ENCODE results near the gene HEXA. TPM values are rescaled to one million over a fixed set of nuclear protein-coding genes. Genes with fewer than 3 reads are reported as not detected.

Gene HEXA
- total RNA-seq, 4 donors from 2014 or later: 64.5 to 112 (median 84.9) TPM

- no peak for DNase-seq (ENCODE audit: low spot score in 2 of 2)
- Histone ChIP-seq H3K27me3 (no peaks in the 10 kb centered on the region), H3K9me3 (no peaks in the 10 kb centered on the region), H3K4me1 (peaks cover 0 to 6% (median 2%) of the 10 kb centered on the region in 4 donors), H3K4me3 (no peak overlapping the region), H3K36me3 (peaks cover 3 to 87% (median 8%) of the 10 kb centered on the region in 3 donors), H3K27ac (no peak overlapping the region)
- TF ChIP-seq POLR2A (IDR thresholded peaks at IDR 0.05) (no peak), EP300 (IDR thresholded peaks at IDR 0.05) (no peak), CTCF (IDR thresholded peaks at IDR 0.05) (no peak)
- 85 to 86% methylated on average over 2 of the region's 2 CpGs for WGBS, 2 donors
These were observed 22.5 kb downstream of the HEXA start for GRCh38 chr15:72353266-72353665.

GRCh38 chr15:72345806-72346205 is 30.0 kb downstream of the HEXA start:
- Histone ChIP-seq H3K36me3 (peaks cover 3 to 98% (median 14%) of the 10 kb centered on the region in 3 donors), H3K9me3 (no peaks in the 10 kb centered on the region), H3K27ac (no peak overlapping the region), H3K27me3 (no peaks in the 10 kb centered on the region), H3K4me3 (no peak overlapping the region), H3K4me1 (no peaks in the 10 kb centered on the region)
- 85 to 92% methylated on average over 3 of the region's 3 CpGs for WGBS, 2 donors
- no peak for TF ChIP-seq CTCF (IDR thresholded peaks at IDR 0.05)
- TF ChIP-seq EP300 (IDR thresholded peaks at IDR 0.05): no peak
- no peak for TF ChIP-seq POLR2A (IDR thresholded peaks at IDR 0.05)
- no peak for DNase-seq (ENCODE audit: low spot score in 2 of 2)

- no peak overlapping the region for H3K4me3 ChIP-seq
- no peaks in the 10 kb centered on the region for H3K27me3 ChIP-seq
- TF ChIP-seq CTCF (IDR thresholded peaks at IDR 0.05): no peak
- TF ChIP-seq EP300 (IDR thresholded peaks at IDR 0.05): no peak
- TF ChIP-seq POLR2A (IDR thresholded peaks at IDR 0.05): no peak
- peaks cover 3 to 92% (median 11%) of the 10 kb centered on the region in 3 donors for H3K36me3 ChIP-seq
- H3K4me1 ChIP-seq: no peaks in the 10 kb centered on the region
- 77 to 82% methylated on average over 7 of the region's 7 CpGs for WGBS, 2 donors
- H3K9me3 ChIP-seq: no peaks in the 10 kb centered on the region
- no peak for DNase-seq (ENCODE audit: low spot score in 2 of 2)
- H3K27ac ChIP-seq: no peak overlapping the region
These were observed 30.5 kb downstream of the HEXA start for GRCh38 chr15:72345280-72345679.

- no peaks in the 10 kb centered on the region for H3K9me3 ChIP-seq
These were observed 31.2 kb downstream of the HEXA start for GRCh38 chr15:72344602-72345001.

GRCh38 chr15:72342385-72342784 is 33.4 kb downstream of the HEXA start:
- TF ChIP-seq POLR2A (IDR thresholded peaks at IDR 0.05) (no peak), CTCF (IDR thresholded peaks at IDR 0.05) (peak in 2 of 5 experiments; percentile 24 to 26)
- no peaks in the 10 kb centered on the region for H3K9me3 ChIP-seq
- peaks cover 0 to 63% (median 6%) of the 10 kb centered on the region in 3 donors for H3K36me3 ChIP-seq
- H3K27me3 ChIP-seq: no peaks in the 10 kb centered on the region
- no peak for DNase-seq (ENCODE audit: low spot score in 2 of 2)
- H3K4me3 ChIP-seq: no peak overlapping the region
- WGBS, 2 donors: 59 to 64% methylated on average over 11 of the region's 11 CpGs
- no peak overlapping the region for H3K27ac ChIP-seq
- H3K4me1 ChIP-seq: peaks cover 0 to 3% (median 0%) of the 10 kb centered on the region in 4 donors

More at GRCh38 chr15:72344602-72345001, 31.2 kb downstream of the HEXA start:
- H3K4me3 ChIP-seq: no peak overlapping the region
- 71 to 100% methylated on average over 1 of the region's 1 CpG for WGBS, 2 donors
- no peaks in the 10 kb centered on the region for H3K27me3 ChIP-seq
- no peaks in the 10 kb centered on the region for H3K4me1 ChIP-seq
- peaks cover 3 to 86% (median 6%) of the 10 kb centered on the region in 3 donors for H3K36me3 ChIP-seq
- TF ChIP-seq CTCF (IDR thresholded peaks at IDR 0.05) (no peak), POLR2A (IDR thresholded peaks at IDR 0.05) (no peak), EP300 (IDR thresholded peaks at IDR 0.05) (no peak)
- H3K27ac ChIP-seq: no peak overlapping the region
- DNase-seq (ENCODE audit: low spot score in 2 of 2): no peak
